Neuronal stem cell (in vitro differentiated cells): ENCODE data around the gene FBXO27. TPM values are rescaled to one million over a fixed set of nuclear protein-coding genes. Genes with fewer than 3 reads are reported as not detected.
A peak's percentile ranks its signal among the peaks of the same experiment; 100 is the strongest.

Experiments
- DNase-seq: peaks from one replicate; pipeline ENCODE4 v3.0.0-alpha.2; 2013; ENCODE audit warnings: low spot score
- H2AFZ ChIP-seq: one replicate; pipeline ENCODE4 v1.6.1; 2013; ENCODE audit warnings: mild to moderate bottlenecking, low read length, inconsistent platforms
- H2AK5ac ChIP-seq: 2 replicates; pipeline ENCODE4 v1.6.1; 2013; ENCODE audit warnings: low read depth, mild to moderate bottlenecking, inconsistent platforms, low read length, moderate library complexity, mixed read lengths
- H2BK120ac ChIP-seq: 2 replicates; pipeline ENCODE4 v1.6.1; 2013; ENCODE audit warnings: low read depth, mild to moderate bottlenecking, inconsistent platforms, low read length, moderate library complexity, mixed read lengths
- H2BK12ac ChIP-seq: one replicate; pipeline ENCODE4 v1.6.1; 2013; ENCODE audit warnings: low read length, inconsistent platforms
- H2BK15ac ChIP-seq: 2 replicates; pipeline ENCODE4 v1.6.1; 2013; ENCODE audit warnings: mild to moderate bottlenecking, low read length, inconsistent platforms, mixed read lengths
- H2BK5ac ChIP-seq: one replicate; pipeline ENCODE4 v1.6.1; 2013; ENCODE audit warnings: inconsistent platforms, mild to moderate bottlenecking, low read length, moderate library complexity
- H3K14ac ChIP-seq: one replicate; pipeline ENCODE4 v1.6.1; 2013; ENCODE audit warnings: low read length, inconsistent platforms
- H3K18ac ChIP-seq: 2 replicates; pipeline ENCODE4 v1.6.1; 2013; ENCODE audit warnings: low read length, inconsistent platforms
- H3K23ac ChIP-seq: 2 replicates; pipeline ENCODE4 v1.6.1; 2013; ENCODE audit warnings: low read depth, mild to moderate bottlenecking, mixed read lengths, low read length, inconsistent platforms; ENCODE audit not compliant: poor library complexity
- H3K27ac ChIP-seq: replicated peaks from 3 replicates; pipeline ENCODE4 v1.5.1; 2013; ENCODE audit warnings: low read length, inconsistent platforms
- H3K27me3 ChIP-seq, 3 experiments: 2 replicates each; pipeline ENCODE4 v1.6.1; 2013; ENCODE audit warnings: low read length in 3 of 3, mild to moderate bottlenecking in 2 of 3, inconsistent platforms in 1 of 3, low read depth in 1 of 3, mixed read lengths in 1 of 3, moderate library complexity in 1 of 3; ENCODE audit not compliant: control insufficient read depth in 3 of 3, insufficient read depth in 3 of 3
- H3K36me3 ChIP-seq, 2 donors: replicated peaks in 1 of 2; 2 replicates each; pipeline ENCODE4 v1.6.1; 2013; ENCODE audit warnings: low read length in 2 of 2; ENCODE audit not compliant: control insufficient read depth in 2 of 2, insufficient read depth in 2 of 2
- H3K4ac ChIP-seq: 2 replicates; pipeline ENCODE4 v1.6.1; 2013; ENCODE audit warnings: inconsistent platforms, mild to moderate bottlenecking, low read length, moderate library complexity
- H3K4me1 ChIP-seq, 2 donors: 1 replicate in 1 of 2; 2 replicates in 1 of 2; pipeline ENCODE4 v1.6.1; 2013; ENCODE audit warnings: low read length in 2 of 2, low read depth in 1 of 2; ENCODE audit not compliant: control insufficient read depth in 2 of 2, insufficient read depth in 1 of 2
- H3K4me2 ChIP-seq: one replicate; pipeline ENCODE4 v1.6.1; 2013; ENCODE audit warnings: mild to moderate bottlenecking, low read length, inconsistent platforms; ENCODE audit not compliant: insufficient read depth, poor library complexity, severe bottlenecking
- H3K4me3 ChIP-seq, 2 donors: 2 replicates each; pipeline ENCODE4 v1.5.1; 2013; ENCODE audit warnings: low read length in 2 of 2, mild to moderate bottlenecking in 2 of 2, inconsistent platforms in 1 of 2, moderate library complexity in 1 of 2
- H3K79me1 ChIP-seq: one replicate; pipeline ENCODE4 v1.6.1; 2013; ENCODE audit warnings: low read depth, mild to moderate bottlenecking, inconsistent platforms, low read length, moderate library complexity
- H3K9ac ChIP-seq: one replicate; pipeline ENCODE4 v1.6.1; 2013; ENCODE audit warnings: mild to moderate bottlenecking, low read depth, low read length, inconsistent platforms; ENCODE audit not compliant: poor library complexity
- H3K9me3 ChIP-seq, 2 donors: replicated peaks in 1 of 2; 2 replicates each; pipeline versions ENCODE3 to v1.6.1; 2013; ENCODE audit warnings: low read length in 2 of 2, mild to moderate bottlenecking in 2 of 2, inconsistent platforms in 1 of 2, low read depth in 1 of 2, mixed read lengths in 1 of 2, moderate library complexity in 1 of 2; ENCODE audit not compliant: control insufficient read depth in 2 of 2, insufficient read depth in 1 of 2
- H4K8ac ChIP-seq: one replicate; pipeline ENCODE4 v1.6.1; 2013; ENCODE audit warnings: low read depth, mild to moderate bottlenecking, inconsistent platforms, low read length, moderate library complexity
- H4K91ac ChIP-seq: one replicate; pipeline ENCODE4 v1.6.1; 2013; ENCODE audit warnings: low read length, low read depth, mild to moderate bottlenecking, inconsistent platforms; ENCODE audit not compliant: poor library complexity
- WGBS, 2 donors: extraction: QIAGEN DNeasy Blood & Tissue Kit; methylation state at CpG; one replicate each; pipeline ENCODE4 v1.1.7; 2013; ENCODE audit warnings: missing lambda C conversion rate in 2 of 2, mixed read lengths in 1 of 2; ENCODE audit not compliant: insufficient read length in 2 of 2, insufficient replicate concordance in 1 of 2; ENCODE audit errors: extremely low coverage in 2 of 2; 5-methylcytosine and 5-hydroxymethylcytosine counted together
- polyA plus RNA-seq, 2 experiments: library from polyadenylated mRNA; stranded (reverse); fragments of 200-250 nt; gene quantifications; one replicate each; pipeline ENCODE4 v1.2.3, GENCODE V29; 2013

FBXO27 gene
- 8.9 TPM for polyA plus RNA-seq (2013, experiment 1 of 2)
- polyA plus RNA-seq (2013, experiment 2 of 2), result 8.1 TPM

- H3K36me3 ChIP-seq, result no peaks in the 10 kb centered on the region
- peak within 1 kb of the TSS; percentile 58 for H2BK12ac ChIP-seq
- no peak within 1 kb of the TSS for H2BK120ac ChIP-seq
- H3K14ac ChIP-seq, result peak within 1 kb of the TSS; percentile 94
- H3K4me1 ChIP-seq, result peaks cover 4 to 8% of the 10 kb centered on the region in 2 donors
- peaks cover 0 to 54% (median 3%) of the 10 kb centered on the region in 3 experiments for H3K27me3 ChIP-seq
- no CpG with 5 or more reads among the region's 66 CpGs for WGBS, 2 donors
- H2AK5ac ChIP-seq, result peak within 1 kb of the TSS; percentile 46
- no peaks in the 10 kb centered on the region for H3K79me1 ChIP-seq
- peak within 1 kb of the TSS; percentile 87 for H2BK5ac ChIP-seq
- peak within 1 kb of the TSS; percentile 97 for H3K23ac ChIP-seq
- no peak within 1 kb of the TSS for H4K8ac ChIP-seq
- DNase-seq, result peak; percentile 26
- peak within 1 kb of the TSS; percentile 99 for H3K4me2 ChIP-seq
- peak within 1 kb of the TSS; percentile 99 for H2BK15ac ChIP-seq
- peak within 1 kb of the TSS; percentile 37 to 81 for H3K4me3 ChIP-seq
- peak within 1 kb of the TSS; percentile 75 for H3K27ac ChIP-seq
- peak within 1 kb of the TSS; percentile 99 for H3K18ac ChIP-seq
- H3K9ac ChIP-seq, result peak within 1 kb of the TSS; percentile 99
- no peak within 1 kb of the TSS for H4K91ac ChIP-seq
- peak within 1 kb of the TSS; percentile 98 for H2AFZ ChIP-seq
- H3K9me3 ChIP-seq, result peaks cover 0 to under 1% of the 10 kb centered on the region in 2 donors
- no peak within 1 kb of the TSS for H3K4ac ChIP-seq
Observed at GRCh38 chr19:39032063-39032918, at the start of gene FBXO27. TSS of gene FBXO27 (minus strand) at chr19:39032549. CDS start at chr19:39032227, 322 bp downstream.

- Histone ChIP-seq H4K8ac (no peak overlapping the region), H3K23ac (no peak overlapping the region), H3K4me2 (no peak overlapping the region), H3K27ac (no peak overlapping the region), H3K4me3 (no peak overlapping the region), H3K14ac (no peak overlapping the region), H3K36me3 (no peaks in the 10 kb centered on the region), H3K18ac (no peak overlapping the region), H3K4ac (no peak overlapping the region), H2BK12ac (no peak overlapping the region), H3K9ac (no peak overlapping the region), H3K4me1 (peaks cover 2% of the 10 kb centered on the region in 2 donors), H3K27me3 (peaks cover 10 to 34% (median 33%) of the 10 kb centered on the region in 3 experiments), H2BK15ac (no peak overlapping the region), H3K9me3 (peaks cover 0 to 2% of the 10 kb centered on the region in 2 donors), H2AK5ac (no peak overlapping the region), H4K91ac (no peak overlapping the region), H2BK5ac (no peak overlapping the region), H3K79me1 (no peaks in the 10 kb centered on the region), H2BK120ac (no peak overlapping the region), H2AFZ (no peak overlapping the region)
- DNase-seq, result no peak
- no CpG with 5 or more reads among the region's 3 CpGs for WGBS, 2 donors
Observed at GRCh38 chr19:39080431-39080830, 48.1 kb upstream of the FBXO27 start.

GRCh38 chr19:39078436-39079200, 46.3 kb upstream of the FBXO27 start:
- H3K79me1 ChIP-seq, result no peaks in the 10 kb centered on the region
- no peak overlapping the region for H3K4me2 ChIP-seq
- H3K4me1 ChIP-seq, result no peaks in the 10 kb centered on the region
- 100% methylated on average over 1 of the region's 7 CpGs for WGBS, 2 donors
- no peak overlapping the region for H3K9ac ChIP-seq
- no peak overlapping the region for H4K8ac ChIP-seq
- H3K27ac ChIP-seq, result no peak overlapping the region
- no peak overlapping the region for H2AFZ ChIP-seq
- no peak overlapping the region for H2BK5ac ChIP-seq
- H3K14ac ChIP-seq, result no peak overlapping the region
- no peaks in the 10 kb centered on the region for H3K9me3 ChIP-seq
- no peak overlapping the region for H2BK120ac ChIP-seq
- H3K23ac ChIP-seq, result no peak overlapping the region
- no peak overlapping the region for H2BK12ac ChIP-seq
- H2BK15ac ChIP-seq, result no peak overlapping the region
- H3K36me3 ChIP-seq, result no peaks in the 10 kb centered on the region
- no peak overlapping the region for H4K91ac ChIP-seq
- no peak overlapping the region for H2AK5ac ChIP-seq
- no peak overlapping the region for H3K4me3 ChIP-seq
- H3K4ac ChIP-seq, result no peak overlapping the region
- no peak overlapping the region for H3K18ac ChIP-seq
- no peak for DNase-seq
- peaks cover 0 to 18% (median 17%) of the 10 kb centered on the region in 3 experiments for H3K27me3 ChIP-seq

GRCh38 chr19:39077323-39077722, 45.0 kb upstream of the FBXO27 start:
- no peak overlapping the region for H3K27ac ChIP-seq
- no peak overlapping the region for H2BK12ac ChIP-seq
- H3K4me2 ChIP-seq, result no peak overlapping the region
- no peak overlapping the region for H3K23ac ChIP-seq
- no peak overlapping the region for H2BK5ac ChIP-seq
- WGBS, 2 donors, result no CpG with 5 or more reads among the region's 11 CpGs
- no peak overlapping the region for H3K14ac ChIP-seq
- no peak overlapping the region for H2AFZ ChIP-seq
- no peak overlapping the region for H4K91ac ChIP-seq
- H3K9ac ChIP-seq, result no peak overlapping the region
- no peak overlapping the region for H2BK120ac ChIP-seq
- H4K8ac ChIP-seq, result no peak overlapping the region
- no peaks in the 10 kb centered on the region for H3K9me3 ChIP-seq
- H3K4me3 ChIP-seq, result no peak overlapping the region
- H3K4ac ChIP-seq, result no peak overlapping the region
- H2AK5ac ChIP-seq, result no peak overlapping the region
- H2BK15ac ChIP-seq, result no peak overlapping the region
- H3K79me1 ChIP-seq, result no peaks in the 10 kb centered on the region
- no peaks in the 10 kb centered on the region for H3K36me3 ChIP-seq
- no peaks in the 10 kb centered on the region for H3K4me1 ChIP-seq
- no peak for DNase-seq
- H3K27me3 ChIP-seq, result peaks cover 0 to 6% (median 4%) of the 10 kb centered on the region in 3 experiments
- H3K18ac ChIP-seq, result no peak overlapping the region
